ENCODE results near the gene RFX7.
"Not testable (repeated sequence)": the region's sequence is repeated elsewhere in the genome, so short reads cannot be mapped to it uniquely, and the experiment has no call there.

RFX7 gene

DNA sequence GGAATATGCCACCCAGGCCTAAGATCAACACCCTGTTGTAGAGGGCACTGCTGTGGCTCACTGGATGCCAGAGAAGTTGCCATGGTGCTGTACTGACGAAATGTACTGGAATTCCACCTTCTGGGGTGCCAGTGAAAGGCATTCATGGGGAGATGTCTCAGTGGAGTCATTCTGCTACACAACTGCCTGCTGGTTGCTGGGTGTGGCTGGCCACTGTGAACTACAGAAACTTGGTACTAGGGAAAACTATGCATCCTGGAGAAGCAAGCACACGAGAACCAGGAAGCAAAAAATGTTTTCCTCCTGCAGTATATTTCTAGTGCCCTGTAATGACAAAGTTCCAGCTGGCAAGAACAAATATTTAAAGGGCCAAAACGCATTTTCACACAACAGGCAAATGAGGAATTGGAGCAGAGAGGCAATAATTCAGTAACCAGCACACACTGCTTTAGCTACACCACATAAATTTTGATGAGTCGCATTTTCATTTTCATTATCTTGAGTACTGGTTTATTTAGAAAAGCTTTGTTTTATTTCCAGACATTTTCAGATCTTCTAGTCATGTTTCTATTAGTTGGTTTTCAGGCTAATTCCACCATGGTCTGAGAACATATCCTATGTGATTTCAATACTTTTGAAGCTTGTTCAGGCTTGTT, 18.3 kb upstream of the RFX7 start:
- H2BK5ac ChIP-seq (ENCODE audit: low read depth, low read length, poor library complexity), result no peak overlapping the region
- H4K91ac ChIP-seq (ENCODE audit: low read depth, low read length), result no peak overlapping the region
- no peak overlapping the region for H3K4ac ChIP-seq (ENCODE audit: low read depth, low read length)
- H3K4me2 ChIP-seq (ENCODE audit: low read length), result no peak overlapping the region
- no peak overlapping the region for H4K8ac ChIP-seq (ENCODE audit: low read depth, low read length)
- H3K4me3 ChIP-seq (ENCODE audit: low read depth, low read length), result no peak overlapping the region
- no peaks in the 10 kb centered on the region for H3K36me3 ChIP-seq (ENCODE audit: control insufficient read depth in 1 of 2, insufficient read depth in 2 of 2, low read length in 2 of 2)
- no peaks in the 10 kb centered on the region for H3K9me3 ChIP-seq (ENCODE audit: insufficient read depth, low read depth, low read length)
- no CpG with 5 or more reads among the region's 4 CpGs for WGBS (ENCODE audit: extremely low coverage, insufficient coverage, insufficient read length)
- H2AK5ac ChIP-seq (ENCODE audit: low read length), result no peak overlapping the region
- H3K79me2 ChIP-seq (ENCODE audit: control insufficient read depth, insufficient read depth, low read length, poor library complexity), result no peaks in the 10 kb centered on the region
- no peak overlapping the region for H3K23ac ChIP-seq (ENCODE audit: low read length)
- H3K18ac ChIP-seq (ENCODE audit: low read length), result no peak overlapping the region
- no peak overlapping the region for H4K12ac ChIP-seq (ENCODE audit: low read depth, low read length)
- H3K27ac ChIP-seq (ENCODE audit: low read depth, low read length), result no peak overlapping the region
- no peak overlapping the region for H3K9ac ChIP-seq (ENCODE audit: low read length)
- no peak overlapping the region for H2BK120ac ChIP-seq (ENCODE audit: insufficient read depth, low read length, poor library complexity)
- no peaks in the 10 kb centered on the region for H3K4me1 ChIP-seq (ENCODE audit: control insufficient read depth in 1 of 2, insufficient read depth in 2 of 2, low read length in 2 of 2)
- DNase-seq, result no peak
- H3K27me3 ChIP-seq (ENCODE audit: insufficient read depth, low read length), result no peaks in the 10 kb centered on the region
- H2AFZ ChIP-seq (ENCODE audit: insufficient read depth, low read length, poor library complexity), result no peak overlapping the region
- no peaks in the 10 kb centered on the region for H3K79me1 ChIP-seq (ENCODE audit: low read length)
- H3K14ac ChIP-seq (ENCODE audit: low read length), result no peak overlapping the region
- no peak overlapping the region for H2BK12ac ChIP-seq (ENCODE audit: low read length)

DNA sequence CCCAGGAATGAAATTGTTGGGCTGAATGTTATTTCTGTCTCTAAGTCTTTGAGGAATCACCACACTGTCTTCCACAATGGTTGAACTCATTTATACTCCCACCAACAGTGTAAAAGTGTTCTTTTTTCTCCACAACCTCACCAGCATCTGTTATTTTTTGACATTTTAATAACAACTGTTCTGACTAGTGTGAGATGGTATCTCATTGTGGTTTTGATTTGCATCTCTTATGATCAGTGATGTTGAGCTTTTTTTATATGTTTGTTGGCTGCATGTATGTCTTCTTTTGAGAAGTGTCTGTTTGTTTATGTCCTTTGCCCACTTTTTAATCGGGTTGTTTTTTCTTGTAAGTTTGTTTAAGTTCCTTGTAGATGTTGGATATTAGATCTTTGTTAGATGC, 13.6 kb upstream of the RFX7 start:
- not testable (repeated sequence) for H4K91ac ChIP-seq (ENCODE audit: low read depth, low read length); H3K4me1 ChIP-seq (ENCODE audit: control insufficient read depth in 1 of 2, insufficient read depth in 2 of 2, low read length in 2 of 2); H3K27me3 ChIP-seq (ENCODE audit: insufficient read depth, low read length); H3K18ac ChIP-seq (ENCODE audit: low read length); H3K4ac ChIP-seq (ENCODE audit: low read depth, low read length); H3K79me1 ChIP-seq (ENCODE audit: low read length); H2BK5ac ChIP-seq (ENCODE audit: low read depth, low read length, poor library complexity); H4K8ac ChIP-seq (ENCODE audit: low read depth, low read length); H2BK120ac ChIP-seq (ENCODE audit: insufficient read depth, low read length, poor library complexity); H3K4me2 ChIP-seq (ENCODE audit: low read length); H2BK12ac ChIP-seq (ENCODE audit: low read length); H2AK5ac ChIP-seq (ENCODE audit: low read length); H3K4me3 ChIP-seq (ENCODE audit: low read depth, low read length); H4K12ac ChIP-seq (ENCODE audit: low read depth, low read length); H3K36me3 ChIP-seq (ENCODE audit: control insufficient read depth in 1 of 2, insufficient read depth in 2 of 2, low read length in 2 of 2); H3K9me3 ChIP-seq (ENCODE audit: insufficient read depth, low read depth, low read length); H3K14ac ChIP-seq (ENCODE audit: low read length); DNase-seq; H3K9ac ChIP-seq (ENCODE audit: low read length); H3K27ac ChIP-seq (ENCODE audit: low read depth, low read length); H3K79me2 ChIP-seq (ENCODE audit: control insufficient read depth, insufficient read depth, low read length, poor library complexity); H3K23ac ChIP-seq (ENCODE audit: low read length); H2AFZ ChIP-seq (ENCODE audit: insufficient read depth, low read length, poor library complexity)
- WGBS (ENCODE audit: extremely low coverage, insufficient coverage, insufficient read length), result no CpG with 5 or more reads among the region's 1 CpG

GRCh38 chr15:56254265-56254664, 10.6 kb upstream of the RFX7 start:
- Histone ChIP-seq H3K4me1 (ENCODE audit: control insufficient read depth in 1 of 2, insufficient read depth in 2 of 2, low read length in 2 of 2) (peaks cover 0 to 2% of the 10 kb centered on the region in 2 experiments), H3K27me3 (ENCODE audit: insufficient read depth, low read length) (no peaks in the 10 kb centered on the region), H2BK5ac (ENCODE audit: low read depth, low read length, poor library complexity) (no peak overlapping the region), H3K9ac (ENCODE audit: low read length) (no peak overlapping the region), H2BK12ac (ENCODE audit: low read length) (no peak overlapping the region), H3K4ac (ENCODE audit: low read depth, low read length) (no peak overlapping the region), H3K4me2 (ENCODE audit: low read length) (no peak overlapping the region), H3K4me3 (ENCODE audit: low read depth, low read length) (no peak overlapping the region), H2AFZ (ENCODE audit: insufficient read depth, low read length, poor library complexity) (no peak overlapping the region), H3K18ac (ENCODE audit: low read length) (no peak overlapping the region), H2BK120ac (ENCODE audit: insufficient read depth, low read length, poor library complexity) (no peak overlapping the region), H4K91ac (ENCODE audit: low read depth, low read length) (no peak overlapping the region), H4K8ac (ENCODE audit: low read depth, low read length) (no peak overlapping the region), H3K23ac (ENCODE audit: low read length) (no peak overlapping the region), H3K79me2 (ENCODE audit: control insufficient read depth, insufficient read depth, low read length, poor library complexity) (no peaks in the 10 kb centered on the region), H2AK5ac (ENCODE audit: low read length) (no peak overlapping the region), H3K36me3 (ENCODE audit: control insufficient read depth in 1 of 2, insufficient read depth in 2 of 2, low read length in 2 of 2) (no peaks in the 10 kb centered on the region), H3K14ac (ENCODE audit: low read length) (no peak overlapping the region), H3K9me3 (ENCODE audit: insufficient read depth, low read depth, low read length) (no peaks in the 10 kb centered on the region), H4K12ac (ENCODE audit: low read depth, low read length) (no peak overlapping the region), H3K27ac (ENCODE audit: low read depth, low read length) (no peak overlapping the region), H3K79me1 (ENCODE audit: low read length) (no peaks in the 10 kb centered on the region)
- no peak for DNase-seq

DNA sequence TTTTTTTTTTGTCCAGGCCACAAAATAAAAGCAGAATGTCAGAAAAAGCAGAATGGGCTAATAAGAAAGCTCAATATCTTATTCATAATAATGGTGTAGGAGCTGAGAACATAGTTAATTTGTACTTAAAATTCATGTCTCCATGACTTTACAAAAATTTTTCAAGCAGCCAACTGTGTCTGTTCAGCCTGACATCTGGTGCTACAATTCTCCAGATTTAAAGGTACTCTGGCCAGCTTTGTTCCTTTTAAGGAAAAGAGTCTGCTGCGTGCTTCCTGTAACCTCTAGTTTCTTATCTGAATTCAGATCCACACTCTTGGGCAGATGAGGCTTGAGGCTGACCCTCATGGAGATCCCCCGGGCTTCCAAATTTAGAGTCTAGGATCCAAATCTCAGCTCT, 8.7 kb upstream of the RFX7 start:
- Histone ChIP-seq H2BK12ac (ENCODE audit: low read length) (no peak overlapping the region), H4K8ac (ENCODE audit: low read depth, low read length) (no peak overlapping the region), H2BK5ac (ENCODE audit: low read depth, low read length, poor library complexity) (no peak overlapping the region), H3K23ac (ENCODE audit: low read length) (no peak overlapping the region), H3K79me2 (ENCODE audit: control insufficient read depth, insufficient read depth, low read length, poor library complexity) (no peaks in the 10 kb centered on the region), H4K91ac (ENCODE audit: low read depth, low read length) (no peak overlapping the region), H3K27me3 (ENCODE audit: insufficient read depth, low read length) (no peaks in the 10 kb centered on the region), H3K36me3 (ENCODE audit: control insufficient read depth in 1 of 2, insufficient read depth in 2 of 2, low read length in 2 of 2) (no peaks in the 10 kb centered on the region), H3K4me2 (ENCODE audit: low read length) (no peak overlapping the region), H3K14ac (ENCODE audit: low read length) (no peak overlapping the region), H3K4me3 (ENCODE audit: low read depth, low read length) (no peak overlapping the region), H4K12ac (ENCODE audit: low read depth, low read length) (no peak overlapping the region), H3K4ac (ENCODE audit: low read depth, low read length) (no peak overlapping the region), H3K9ac (ENCODE audit: low read length) (no peak overlapping the region), H3K4me1 (ENCODE audit: control insufficient read depth in 1 of 2, insufficient read depth in 2 of 2, low read length in 2 of 2) (peaks cover 0 to 2% of the 10 kb centered on the region in 2 experiments), H3K18ac (ENCODE audit: low read length) (no peak overlapping the region), H3K79me1 (ENCODE audit: low read length) (no peaks in the 10 kb centered on the region), H2BK120ac (ENCODE audit: insufficient read depth, low read length, poor library complexity) (no peak overlapping the region), H2AFZ (ENCODE audit: insufficient read depth, low read length, poor library complexity) (no peak overlapping the region), H2AK5ac (ENCODE audit: low read length) (no peak overlapping the region), H3K9me3 (ENCODE audit: insufficient read depth, low read depth, low read length) (no peaks in the 10 kb centered on the region), H3K27ac (ENCODE audit: low read depth, low read length) (no peak overlapping the region)
- no peak for DNase-seq
- WGBS (ENCODE audit: extremely low coverage, insufficient coverage, insufficient read length), result no CpG with 5 or more reads among the region's 2 CpGs

Data from trophoblast cell (in vitro differentiated cells and primary cell).